Hematopoietic multipotent progenitor cell treated with erythropoietin and hydrocortisone succinate and interleukin-3 and kit ligand, for 4 days (in vitro differentiated cells): ENCODE data around the gene AFAP1L2.

Source experiments
- DNase-seq: peaks from one replicate; pipeline ENCODE4 v3.0.0-alpha.2; 2015

AFAP1L2 gene

DNA sequence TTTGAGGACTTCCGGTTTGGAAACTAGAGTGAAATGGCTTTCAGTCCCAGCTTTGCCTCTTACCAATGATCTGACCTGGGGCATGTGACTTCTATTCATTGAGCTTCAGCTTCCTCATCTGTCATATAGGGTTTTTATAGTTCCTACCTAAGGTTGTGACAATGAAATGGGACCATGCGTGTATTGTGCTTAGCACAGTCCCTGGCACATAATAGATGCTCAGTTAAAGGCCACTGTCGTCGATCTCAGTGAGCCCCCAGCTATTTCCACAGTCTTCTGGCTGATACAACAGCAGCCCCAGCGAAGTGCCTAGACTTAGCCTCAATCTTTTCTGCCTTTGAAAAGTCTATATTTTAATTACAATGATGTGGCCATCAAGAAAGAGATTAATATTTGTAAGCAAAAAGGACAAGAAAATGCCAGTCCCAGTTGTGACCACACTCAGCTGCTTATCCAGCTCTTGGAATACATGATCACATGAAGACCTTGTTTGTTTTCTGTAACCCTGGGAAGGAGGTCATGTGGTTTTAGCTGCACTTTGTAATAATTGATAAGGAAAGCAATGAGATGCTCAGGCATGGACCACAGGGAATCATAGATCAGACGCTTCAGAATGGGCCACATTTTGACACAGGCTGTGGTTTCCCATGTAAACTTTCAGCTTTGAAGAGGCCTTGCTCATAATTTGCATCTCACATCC is 120.6 kb downstream of the AFAP1L2 start:
- DNase-seq = peak; percentile 20

DNA sequence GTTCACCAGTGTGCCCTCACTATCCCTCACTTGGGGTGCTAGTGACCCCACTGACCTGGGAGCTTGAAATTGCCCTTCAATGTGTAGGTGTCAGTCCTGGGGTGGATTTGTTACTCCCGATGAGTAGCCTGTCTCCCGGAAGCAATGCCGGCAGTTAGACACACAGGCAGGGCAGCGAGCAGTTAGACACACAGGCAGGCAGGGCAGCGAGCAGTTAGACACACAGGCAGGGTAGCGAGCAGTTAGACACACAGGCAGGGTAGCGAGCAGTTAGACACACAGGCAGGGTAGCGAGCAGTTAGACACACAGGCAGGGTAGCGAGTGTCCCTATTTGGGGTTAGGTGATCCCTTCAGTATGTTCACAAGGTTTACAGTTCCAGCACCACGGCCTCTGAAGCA is 121.2 kb downstream of the AFAP1L2 start:
- DNase-seq = no peak

- no peak for DNase-seq
These were observed 121.8 kb downstream of the AFAP1L2 start for GRCh38 chr10:114282526-114282925.

GRCh38 chr10:114281461-114281860 is 122.8 kb downstream of the AFAP1L2 start:
- DNase-seq = no peak

DNA sequence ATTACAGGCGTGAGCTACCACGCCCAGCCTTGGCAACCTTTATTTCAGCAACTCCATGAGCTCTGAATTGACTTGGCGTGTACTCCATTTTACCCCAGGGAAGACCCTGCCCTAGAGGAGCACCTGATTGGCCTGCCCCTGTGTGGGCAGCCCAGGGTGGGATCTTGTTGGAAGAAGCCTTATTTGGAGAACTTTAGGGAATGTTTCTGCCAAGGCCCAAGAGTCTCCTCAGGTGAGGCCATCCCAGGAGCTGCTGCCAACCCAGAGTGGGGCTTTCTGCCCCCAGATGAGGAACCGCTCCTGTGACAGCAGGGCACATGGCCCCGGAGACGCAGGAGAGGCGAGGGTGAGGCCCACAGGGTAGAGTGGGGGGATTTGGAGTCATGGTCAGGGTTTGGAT is 123.3 kb downstream of the AFAP1L2 start:
- no peak for DNase-seq

DNA sequence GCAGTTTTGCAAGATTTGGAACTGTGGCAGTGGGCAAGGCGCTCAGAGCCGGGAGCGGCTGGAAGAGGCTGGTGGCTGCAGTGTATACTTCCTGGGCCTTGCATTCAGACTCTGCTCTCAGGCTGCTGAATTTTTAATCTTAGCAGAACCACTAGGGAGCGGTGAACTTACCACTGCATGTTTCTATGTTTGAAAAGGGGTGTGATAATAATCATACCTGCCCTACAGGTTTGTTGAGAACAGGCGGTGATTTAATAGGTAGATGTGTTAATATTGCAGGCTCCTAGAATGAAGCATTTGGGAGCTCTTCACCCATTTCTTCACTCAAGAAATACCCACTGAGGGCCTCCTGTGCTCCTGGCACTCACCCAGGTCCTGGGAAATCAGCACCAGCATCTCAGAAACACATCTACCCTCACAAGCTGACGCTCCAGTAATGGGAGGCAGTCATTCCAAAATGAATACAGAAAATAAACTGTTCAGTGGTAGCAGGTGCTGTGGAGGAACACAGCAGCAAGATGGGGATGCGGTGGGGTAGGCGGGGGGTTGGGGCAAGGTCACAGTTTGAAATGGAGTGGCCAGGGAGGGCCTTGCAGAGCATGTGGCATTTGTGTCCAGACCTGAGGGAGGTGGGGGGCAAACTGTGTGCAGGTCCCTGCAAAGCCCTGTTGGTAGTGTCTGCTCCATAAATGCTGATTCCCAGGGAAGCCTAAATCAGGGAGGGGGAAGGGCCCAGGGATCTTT is 124.2 kb downstream of the AFAP1L2 start:
- no peak for DNase-seq

- no peak for DNase-seq
These were observed 125.0 kb downstream of the AFAP1L2 start for GRCh38 chr10:114279289-114279688.

DNA sequence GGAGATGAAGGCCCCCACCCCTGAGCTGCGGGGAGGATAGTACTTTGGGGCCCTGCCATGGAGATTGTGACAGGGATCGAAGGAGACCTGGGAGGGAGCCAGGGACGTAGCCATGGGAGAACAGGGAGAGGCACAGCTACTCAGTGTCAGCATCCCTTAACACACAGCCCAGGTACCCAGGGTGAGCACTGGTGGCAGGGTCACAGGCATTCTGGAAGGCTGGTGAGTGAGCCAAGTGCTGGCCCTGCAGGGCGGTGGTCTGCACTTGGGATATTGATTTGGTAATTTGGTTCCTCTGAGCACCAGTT is 125.5 kb downstream of the AFAP1L2 start:
- no peak for DNase-seq

- no peak for DNase-seq
These were observed 126.0 kb downstream of the AFAP1L2 start for GRCh38 chr10:114278140-114278883.

DNA sequence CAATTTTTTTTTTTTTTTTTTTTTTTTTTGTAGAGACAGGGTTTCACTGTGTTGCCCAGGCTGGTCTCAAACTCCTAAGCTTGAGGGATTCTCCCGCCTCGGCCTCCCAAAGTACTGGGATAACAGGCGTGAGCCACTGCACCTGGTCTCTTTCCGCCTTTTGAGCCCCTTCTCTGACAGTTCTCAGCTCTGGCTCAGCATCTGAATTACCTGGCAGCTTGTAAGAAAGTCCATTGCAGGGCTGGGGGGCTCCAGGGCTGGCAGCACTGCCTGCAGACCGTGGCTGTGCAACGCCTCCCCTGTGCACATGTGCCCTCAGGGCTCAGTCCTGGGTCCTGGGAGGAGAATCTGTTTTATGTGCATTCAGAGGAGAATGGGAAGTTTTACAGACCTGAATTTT is 127.6 kb downstream of the AFAP1L2 start:
- no peak for DNase-seq

DNA sequence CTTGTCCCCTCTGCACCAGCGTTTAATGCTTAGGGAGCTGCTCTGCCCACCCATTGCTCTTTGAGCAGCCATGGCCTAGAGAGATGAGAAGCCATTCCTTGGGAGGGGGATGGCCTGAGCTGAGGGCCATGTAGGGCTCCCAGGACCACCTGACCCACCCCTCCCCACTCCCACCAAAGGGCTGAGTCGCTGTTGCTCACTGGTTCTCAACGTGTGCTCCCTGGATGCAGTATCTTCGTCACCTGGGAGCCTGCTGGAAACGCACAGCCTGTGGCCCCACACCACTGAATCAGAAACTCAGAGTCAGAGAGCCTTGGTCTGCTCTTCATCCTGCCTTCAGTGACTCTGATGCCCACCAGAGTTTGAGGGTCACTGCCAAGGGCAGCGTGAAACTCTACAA is 128.2 kb downstream of the AFAP1L2 start:
- DNase-seq = no peak

- DNase-seq = no peak
These were observed 129.5 kb downstream of the AFAP1L2 start for GRCh38 chr10:114274616-114275453.

DNA sequence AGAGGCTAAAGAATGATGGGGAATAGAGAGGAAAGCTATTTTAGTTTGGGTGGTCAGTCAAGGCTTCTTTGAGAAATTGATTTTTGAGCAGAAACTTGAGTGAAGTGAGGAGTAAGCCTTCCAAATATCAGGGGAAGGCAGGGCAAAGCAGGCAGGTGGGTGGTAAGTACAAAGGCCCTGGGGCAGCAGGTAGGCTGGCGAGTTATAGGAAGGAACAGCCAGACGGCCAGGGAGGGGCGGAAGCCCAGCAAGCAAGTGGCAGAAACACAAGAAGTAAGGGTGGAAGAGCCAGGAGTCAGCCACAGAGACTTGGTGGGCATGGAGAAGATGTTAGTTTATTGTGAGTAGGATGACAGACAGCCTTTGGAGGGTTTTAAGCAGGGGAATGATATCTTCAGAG is 130.4 kb downstream of the AFAP1L2 start:
- no peak for DNase-seq

DNA sequence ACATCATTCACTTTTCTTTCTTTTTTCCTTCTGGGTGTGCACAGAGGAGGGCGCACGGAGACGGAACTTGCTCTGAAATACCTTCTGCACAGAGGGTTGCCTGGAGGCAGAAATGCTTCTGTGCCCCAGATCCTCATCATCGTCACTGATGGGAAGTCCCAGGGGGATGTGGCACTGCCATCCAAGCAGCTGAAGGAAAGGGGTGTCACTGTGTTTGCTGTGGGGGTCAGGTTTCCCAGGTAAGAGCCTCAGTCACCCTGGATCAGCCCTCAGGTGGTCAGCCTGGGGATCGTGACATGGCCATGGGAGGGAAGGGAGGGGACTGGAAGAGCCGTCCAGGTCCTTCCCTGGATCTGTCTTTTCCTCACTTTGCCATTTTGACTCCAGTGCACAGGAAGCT is 131.6 kb downstream of the AFAP1L2 start:
- no peak for DNase-seq

DNA sequence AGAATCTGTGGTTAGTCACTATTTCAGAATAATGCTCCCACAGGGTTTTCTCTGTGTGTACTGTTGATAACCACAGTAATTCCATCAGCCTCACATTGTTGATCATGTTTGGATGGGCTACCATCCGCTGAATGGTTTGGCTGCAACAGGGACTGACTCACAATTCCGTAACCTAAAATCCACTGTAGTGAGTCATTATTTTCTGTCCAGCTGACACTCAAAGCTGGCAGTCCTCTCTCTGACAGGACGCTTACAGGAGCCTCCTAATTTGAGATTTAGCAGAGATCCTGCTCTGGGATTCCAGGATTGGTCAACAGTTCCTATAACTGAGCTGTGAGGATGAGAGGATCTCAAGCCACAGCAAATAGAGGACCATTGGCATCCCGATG is 132.5 kb downstream of the AFAP1L2 start:
- DNase-seq = no peak

- no peak for DNase-seq
These were observed 133.1 kb downstream of the AFAP1L2 start for GRCh38 chr10:114271075-114271778.

GRCh38 chr10:114266521-114266920 is 137.8 kb downstream of the AFAP1L2 start:
- DNase-seq = peak; percentile 86

GRCh38 chr10:114265392-114266053 is 138.8 kb downstream of the AFAP1L2 start:
- peak; percentile 25 for DNase-seq

DNA sequence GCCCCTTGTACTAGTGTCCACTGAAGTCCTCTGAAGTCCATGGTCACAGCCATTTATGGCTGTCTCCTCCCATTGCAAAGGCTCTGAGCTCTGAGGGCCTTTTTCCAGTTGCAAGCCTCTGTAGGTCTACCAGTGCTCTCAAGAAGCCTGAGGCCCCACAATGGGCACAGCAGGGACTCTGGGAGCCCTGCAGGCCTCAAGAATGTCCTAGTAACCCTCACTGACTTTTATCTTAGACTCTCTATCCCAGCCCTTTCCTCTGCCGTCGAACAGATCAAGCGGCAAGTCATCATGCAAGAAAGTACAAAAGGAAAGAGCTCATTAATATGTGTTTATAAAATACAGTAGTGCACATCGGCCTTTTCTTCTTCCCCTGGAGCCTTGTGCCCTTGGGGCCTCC is 141.8 kb downstream of the AFAP1L2 start:
- DNase-seq = no peak

DNA sequence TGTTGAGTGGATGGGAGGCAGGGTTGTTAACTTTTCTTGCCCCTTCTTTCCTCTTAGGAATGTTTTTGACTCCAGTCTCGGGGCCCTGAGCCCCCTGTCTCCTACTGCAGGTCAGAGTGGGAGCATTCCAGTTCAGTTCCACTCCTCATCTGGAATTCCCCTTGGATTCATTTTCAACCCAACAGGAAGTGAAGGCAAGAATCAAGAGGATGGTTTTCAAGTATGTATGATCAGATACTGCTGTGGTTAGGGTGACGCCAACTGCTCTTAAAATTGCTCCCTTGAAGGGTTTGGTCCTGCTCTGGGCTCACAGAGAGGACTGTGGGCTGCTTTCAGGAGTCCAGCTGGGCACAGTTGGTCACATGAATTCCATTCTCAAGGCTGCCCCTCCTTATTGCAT is 143.2 kb downstream of the AFAP1L2 start:
- peak; percentile 52 for DNase-seq

DNA sequence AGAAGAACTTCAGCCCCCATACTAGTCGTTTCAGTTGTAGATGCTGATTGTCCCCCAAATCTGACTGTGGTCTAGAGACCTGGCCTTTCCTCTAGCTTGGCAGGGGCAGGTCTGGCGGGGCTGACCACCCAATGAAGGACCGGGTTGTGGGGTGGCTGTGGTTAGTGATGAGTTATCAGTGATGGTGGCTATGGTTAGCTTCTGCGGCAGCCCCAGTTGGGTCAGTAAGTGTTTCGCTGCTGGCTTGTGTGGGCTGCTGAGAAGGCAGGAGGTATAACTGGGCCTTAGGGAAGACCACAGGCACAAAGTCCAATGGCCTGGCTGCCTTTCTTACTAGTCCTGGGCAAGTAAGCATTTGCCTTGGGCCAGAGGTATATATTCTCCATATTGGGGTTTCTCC is 143.9 kb downstream of the AFAP1L2 start:
- DNase-seq = no peak

DNA sequence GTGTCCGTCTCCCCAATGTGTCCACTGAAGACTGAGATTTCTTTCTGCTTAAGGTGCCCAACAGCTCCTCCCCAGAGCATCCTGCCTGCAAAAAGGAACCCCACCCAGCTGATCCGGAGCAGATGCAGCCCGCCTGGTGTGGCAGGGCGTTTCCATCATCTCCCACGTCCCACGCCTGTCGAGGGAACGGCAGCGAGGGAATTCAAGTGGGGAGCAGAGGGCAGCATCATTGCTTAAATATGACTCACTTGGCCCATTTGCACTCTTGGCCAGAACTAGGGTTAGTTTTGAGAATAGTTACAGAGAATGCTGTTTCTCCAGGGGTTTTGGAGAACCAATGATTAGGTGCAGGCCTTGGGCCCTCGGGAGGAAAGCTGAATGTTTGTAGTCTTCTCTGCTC is 144.5 kb downstream of the AFAP1L2 start:
- no peak for DNase-seq
